ENCODE results near the gene POLD4.

The POLD4 gene

DNA sequence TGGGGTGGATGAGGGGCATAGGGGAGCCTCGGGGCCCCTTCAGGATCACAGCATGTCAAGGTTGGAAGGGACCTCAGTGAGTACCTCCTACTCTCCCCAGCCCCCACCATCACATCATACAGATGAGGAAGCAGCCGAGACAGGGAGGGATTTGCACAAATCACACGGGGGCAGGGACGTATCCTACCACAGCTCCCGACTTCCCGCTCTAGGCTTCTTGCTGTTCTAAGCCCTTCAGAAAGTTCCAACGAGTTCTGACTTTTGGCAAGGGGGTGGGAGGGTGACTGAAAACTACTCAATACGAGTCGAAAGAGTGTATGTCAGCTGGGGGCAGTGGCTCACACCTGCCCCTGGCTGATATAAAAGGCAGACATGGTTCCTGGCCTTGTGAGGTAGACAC lies 33.7 kb upstream of the POLD4 start:
- POLR2A ChIA-PET, result interaction anchor here (1.1 to 1.2 kb wide), 2 partner anchors 15 to 34 kb away, joined by 3 to 4 read pairs; partner anchors contain the start of genes POLD4 and PPP1CA

DNA sequence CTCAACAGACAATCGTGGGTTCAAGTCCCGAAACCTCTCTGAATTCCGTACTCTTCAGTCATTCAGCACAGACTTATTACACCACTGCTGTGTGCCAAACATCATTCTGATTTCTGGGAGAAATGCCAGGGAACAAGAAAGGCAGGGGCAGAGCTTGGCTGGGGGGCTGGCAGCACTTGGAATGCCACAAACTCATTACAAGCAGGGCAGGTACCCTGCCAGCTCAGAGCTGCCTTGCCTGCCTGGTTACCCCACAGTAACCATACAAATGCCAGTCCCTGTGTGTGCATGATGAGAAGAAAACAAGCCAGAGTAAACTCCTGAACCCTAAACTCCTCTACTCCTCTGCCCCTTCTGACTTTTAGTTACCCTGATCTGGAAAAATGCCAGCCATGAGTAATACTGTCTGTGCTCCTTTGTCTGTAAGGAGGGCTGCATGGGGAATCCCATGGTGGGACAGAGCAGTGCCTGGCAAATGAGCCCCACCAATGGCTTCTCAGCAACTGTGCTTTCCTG lies 31.6 kb upstream of the POLD4 start:
- ChIA-PET CTCF (interaction anchor here (1.0 to 12.7 kb wide), 3 partner anchors 12 to 39 kb away, joined by 3 to 182 read pairs (median 5); partner anchors contain the start of genes CLCF1 and POLD4), POLR2A (interaction anchor here (0.7 kb wide), 1 partner anchor 11 kb away, joined by 4 read pairs; the partner anchor contains the start of gene CLCF1)
- DNase-seq (ENCODE audit: extremely low spot score), result no peak
- no peak for TF ChIP-seq L3MBTL2 (conservative IDR thresholded peaks at IDR 0.05)
- TF ChIP-seq, protein P1, sequence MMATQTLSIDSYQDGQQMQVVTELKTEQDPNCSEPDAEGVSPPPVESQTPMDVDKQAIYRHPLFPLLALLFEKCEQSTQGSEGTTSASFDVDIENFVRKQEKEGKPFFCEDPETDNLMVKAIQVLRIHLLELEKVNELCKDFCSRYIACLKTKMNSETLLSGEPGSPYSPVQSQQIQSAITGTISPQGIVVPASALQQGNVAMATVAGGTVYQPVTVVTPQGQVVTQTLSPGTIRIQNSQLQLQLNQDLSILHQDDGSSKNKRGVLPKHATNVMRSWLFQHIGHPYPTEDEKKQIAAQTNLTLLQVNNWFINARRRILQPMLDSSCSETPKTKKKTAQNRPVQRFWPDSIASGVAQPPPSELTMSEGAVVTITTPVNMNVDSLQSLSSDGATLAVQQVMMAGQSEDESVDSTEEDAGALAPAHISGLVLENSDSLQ (IDR thresholded peaks at IDR 0.05), result no peak
- no peak for TF ChIP-seq ZNF384 (IDR thresholded peaks at IDR 0.05)
- TF ChIP-seq FOXA1 (IDR thresholded peaks at IDR 0.05), result no peak
- no peak for TF ChIP-seq SP1 (IDR thresholded peaks at IDR 0.05)
- no peak for TF ChIP-seq ELF4 (IDR thresholded peaks at IDR 0.05)
- TF ChIP-seq FOXK2 (IDR thresholded peaks at IDR 0.05), result no peak
- no peak for TF ChIP-seq HDGF (IDR thresholded peaks at IDR 0.05; ENCODE audit: borderline replicate concordance)
- TF ChIP-seq TARDBP (IDR thresholded peaks at IDR 0.05), result no peak
- no peak for TF ChIP-seq FOXM1 (IDR thresholded peaks at IDR 0.05; ENCODE audit: borderline replicate concordance)
- no peak for TF ChIP-seq CTBP1 (IDR thresholded peaks at IDR 0.05; ENCODE audit: borderline replicate concordance)
- TF ChIP-seq BHLHE40 (IDR thresholded peaks at IDR 0.05; ENCODE audit: borderline replicate concordance), result no peak
- TF ChIP-seq NFRKB (IDR thresholded peaks at IDR 0.05), result no peak

More for the DNA sequence above, 33.7 kb upstream of the POLD4 start:
- CTCF ChIA-PET, result interaction anchor here (12.7 kb wide), 1 partner anchor 33 kb away, joined by 182 read pairs; the partner anchor contains the start of gene POLD4
- DNase-seq (ENCODE audit: extremely low spot score), result no peak
- no peak for TF ChIP-seq HDGF (IDR thresholded peaks at IDR 0.05; ENCODE audit: borderline replicate concordance)
- TF ChIP-seq TARDBP (IDR thresholded peaks at IDR 0.05), result no peak
- no peak for TF ChIP-seq FOXM1 (IDR thresholded peaks at IDR 0.05; ENCODE audit: borderline replicate concordance)
- TF ChIP-seq BHLHE40 (IDR thresholded peaks at IDR 0.05; ENCODE audit: borderline replicate concordance), result no peak
- no peak for TF ChIP-seq SP1 (IDR thresholded peaks at IDR 0.05)
- no peak for TF ChIP-seq CTBP1 (IDR thresholded peaks at IDR 0.05; ENCODE audit: borderline replicate concordance)
- no peak for TF ChIP-seq ZNF384 (IDR thresholded peaks at IDR 0.05)
- no peak for TF ChIP-seq SUZ12 (IDR thresholded peaks at IDR 0.05)
- TF ChIP-seq, protein P1 (IDR thresholded peaks at IDR 0.05), result no peak
- TF ChIP-seq ARNT (IDR thresholded peaks at IDR 0.05), result no peak
- TF ChIP-seq NFRKB (IDR thresholded peaks at IDR 0.05), result no peak
- no peak for TF ChIP-seq FOXA1 (IDR thresholded peaks at IDR 0.05)
- no peak for TF ChIP-seq FOXK2 (IDR thresholded peaks at IDR 0.05)
- no peak for TF ChIP-seq L3MBTL2 (conservative IDR thresholded peaks at IDR 0.05)
- no peak for TF ChIP-seq ELF4 (IDR thresholded peaks at IDR 0.05)
- TF ChIP-seq LEF1 (IDR thresholded peaks at IDR 0.05; ENCODE audit: borderline replicate concordance), result no peak

DNA sequence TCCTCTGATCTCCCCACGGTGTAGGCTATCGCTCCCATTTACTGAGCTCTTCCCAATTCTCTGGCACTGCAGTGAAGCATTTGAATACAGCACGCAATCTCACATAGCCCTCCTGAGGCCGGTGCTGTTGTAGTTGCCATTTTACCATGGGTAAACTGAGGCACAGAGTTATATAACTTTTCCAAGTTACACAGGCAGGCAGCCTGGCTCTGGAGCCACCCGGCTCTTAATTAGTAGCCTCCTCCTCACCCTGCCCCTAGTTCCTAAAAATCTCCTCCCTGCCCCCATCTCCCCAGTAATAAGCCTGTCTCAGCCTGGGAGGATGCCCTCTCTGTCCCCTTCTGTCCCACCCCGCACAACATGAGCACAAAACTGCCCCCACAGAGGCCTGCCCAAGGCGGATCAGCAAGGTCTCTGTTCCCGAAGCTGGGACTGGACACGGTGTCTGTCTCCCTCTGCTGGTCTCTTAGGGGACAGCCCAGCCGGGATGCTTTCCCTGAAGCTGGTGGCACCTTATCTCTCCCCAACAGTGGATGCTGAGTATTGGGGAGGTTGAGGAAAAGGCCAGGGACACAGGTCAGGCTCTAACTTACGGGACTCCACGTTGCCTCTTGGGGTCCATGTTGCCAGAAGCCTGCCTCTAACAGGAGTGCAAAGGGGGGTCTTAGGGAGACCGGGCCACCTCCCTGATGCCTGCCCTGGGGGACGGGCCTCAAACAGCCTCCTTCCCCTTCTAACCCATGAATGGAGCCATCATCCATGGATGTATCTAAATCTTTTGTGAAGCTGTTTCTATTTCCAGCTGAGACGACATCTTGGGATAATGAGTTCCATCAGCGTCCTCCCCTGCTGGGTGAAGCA lies 29.2 kb upstream of the POLD4 start:
- ChIA-PET CTCF (interaction anchor here (0.5 to 12.7 kb wide), 13 partner anchors 8 to 423 kb away, joined by 3 to 182 read pairs (median 6); partner anchors contain the start of genes POLD4, PPP1CA and RAD9A), POLR2A (interaction anchor here (0.6 to 2.7 kb wide), 6 partner anchors 9 to 65 kb away, joined by 3 to 12 read pairs (median 7); partner anchors contain the start of genes POLD4 and RAD9A)
- DNase-seq (ENCODE audit: extremely low spot score), result peak; percentile 84
- TF ChIP-seq FOXK2 (IDR thresholded peaks at IDR 0.05) (no peak), FOXM1 (IDR thresholded peaks at IDR 0.05; ENCODE audit: borderline replicate concordance) (peak; percentile 54; the same call in 1 of the 2 replicates), FOXA1 (IDR thresholded peaks at IDR 0.05) (no peak)

DNA sequence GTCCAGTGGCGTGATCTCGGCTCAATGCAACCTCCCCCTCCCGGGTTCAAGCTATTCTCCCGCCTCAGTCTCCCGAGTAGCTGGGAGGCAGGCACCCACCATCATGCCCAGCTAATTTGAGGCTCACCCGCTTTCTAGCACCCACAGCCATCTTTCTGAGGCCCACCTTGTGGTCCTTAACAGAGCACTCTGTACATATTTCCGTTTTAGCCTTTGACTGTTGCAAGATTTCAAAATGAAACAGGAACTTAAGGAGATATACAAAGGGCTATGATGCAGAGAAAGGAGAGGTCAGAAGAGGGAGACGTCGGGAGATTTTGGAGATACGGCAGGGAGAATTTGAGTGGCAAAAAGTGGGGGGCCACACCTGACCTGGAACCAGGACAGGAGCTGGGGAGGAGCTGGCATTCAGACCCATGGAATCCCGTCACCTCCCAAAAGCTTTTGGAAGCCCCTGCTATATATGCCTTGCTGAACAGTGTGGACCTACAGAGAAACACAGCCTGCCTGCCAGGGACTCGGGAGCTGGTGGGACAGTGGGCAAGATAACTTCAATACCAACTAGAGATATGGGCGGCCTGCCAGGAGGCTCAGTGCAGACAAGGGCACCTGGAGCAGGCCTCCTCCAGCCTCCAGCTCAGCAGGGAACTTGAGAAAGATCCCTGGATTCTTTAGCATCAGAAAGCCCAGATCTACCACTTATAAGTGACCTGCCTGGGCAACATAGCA lies 28.1 kb upstream of the POLD4 start:
- CTCF ChIA-PET, result interaction anchor here (0.6 to 12.7 kb wide), 10 partner anchors 7 to 123 kb away, joined by 3 to 182 read pairs (median 6); partner anchors contain the start of genes POLD4, PPP1CA and RAD9A
- POLR2A ChIA-PET, result interaction anchor here (1.1 to 2.7 kb wide), 6 partner anchors 9 to 28 kb away, joined by 3 to 12 read pairs (median 7); partner anchors contain the start of genes POLD4 and RAD9A
- no peak for DNase-seq (ENCODE audit: extremely low spot score)
- TF ChIP-seq CTBP1 (IDR thresholded peaks at IDR 0.05; ENCODE audit: borderline replicate concordance), result no peak
- TF ChIP-seq SP1 (IDR thresholded peaks at IDR 0.05), result no peak
- no peak for TF ChIP-seq ELF4 (IDR thresholded peaks at IDR 0.05)
- TF ChIP-seq ARNT (IDR thresholded peaks at IDR 0.05), result no peak
- TF ChIP-seq L3MBTL2 (conservative IDR thresholded peaks at IDR 0.05), result no peak
- TF ChIP-seq BHLHE40 (IDR thresholded peaks at IDR 0.05; ENCODE audit: borderline replicate concordance), result no peak
- no peak for TF ChIP-seq HDGF (IDR thresholded peaks at IDR 0.05; ENCODE audit: borderline replicate concordance)
- TF ChIP-seq ZNF384 (IDR thresholded peaks at IDR 0.05), result no peak
- TF ChIP-seq TARDBP (IDR thresholded peaks at IDR 0.05), result no peak
- TF ChIP-seq, protein P1 (IDR thresholded peaks at IDR 0.05), result no peak
- TF ChIP-seq SUZ12 (IDR thresholded peaks at IDR 0.05), result no peak

All from HEK293T (cell line).